Effector memory CD4-positive, alpha-beta T cell (primary cell): Measurements from ENCODE around the gene E4F1.
A peak's percentile ranks its signal among the peaks of the same experiment; 100 is the strongest.

Experiments used
- DNase-seq, 3 donors: peaks; one replicate each; pipeline ENCODE4 v3.0.0-alpha.2; 2020
- H3K27ac ChIP-seq: 2 replicates; pipeline ENCODE4 v1.7.0; 2013; ENCODE audit warnings: mild to moderate bottlenecking, low read length, moderate library complexity; ENCODE audit not compliant: insufficient read depth, poor library complexity, severe bottlenecking
- H3K27me3 ChIP-seq: replicated peaks from 2 replicates; pipeline ENCODE4 v1.7.0; 2013; ENCODE audit warnings: mild to moderate bottlenecking, low read length; ENCODE audit not compliant: insufficient read depth, control insufficient read depth, poor library complexity, severe bottlenecking
- H3K36me3 ChIP-seq: 2 replicates; pipeline ENCODE4 v1.7.0; 2013; ENCODE audit warnings: mild to moderate bottlenecking, low read length, moderate library complexity; ENCODE audit not compliant: control insufficient read depth, insufficient read depth
- H3K4me1 ChIP-seq: 2 replicates; pipeline ENCODE4 v1.7.0; 2013; ENCODE audit warnings: low read length, mild to moderate bottlenecking; ENCODE audit not compliant: control insufficient read depth, insufficient read depth, poor library complexity, severe bottlenecking
- H3K4me3 ChIP-seq: 2 replicates; pipeline ENCODE4 v1.7.0; 2013; ENCODE audit warnings: low read length, low read depth, mild to moderate bottlenecking; ENCODE audit not compliant: insufficient read depth, poor library complexity, severe bottlenecking
- H3K9me3 ChIP-seq: 2 replicates; pipeline ENCODE4 v1.7.0; 2013; ENCODE audit warnings: mild to moderate bottlenecking, low read length, moderate library complexity; ENCODE audit not compliant: control insufficient read depth

The E4F1 gene

GRCh38 chr16:2188395-2188794 lies 35.0 kb upstream of the E4F1 start:
- no peak overlapping the region for H3K27ac ChIP-seq
- no peak overlapping the region for H3K4me3 ChIP-seq
- no peaks in the 10 kb centered on the region for H3K27me3 ChIP-seq
- H3K36me3 ChIP-seq: no peaks in the 10 kb centered on the region
- H3K9me3 ChIP-seq: no peaks in the 10 kb centered on the region
- no peak for DNase-seq
- H3K4me1 ChIP-seq: no peaks in the 10 kb centered on the region

GRCh38 chr16:2189252-2189893 lies 34.0 kb upstream of the E4F1 start:
- Histone ChIP-seq H3K27ac (no peak overlapping the region), H3K36me3 (no peaks in the 10 kb centered on the region), H3K9me3 (no peaks in the 10 kb centered on the region), H3K4me3 (no peak overlapping the region), H3K27me3 (no peaks in the 10 kb centered on the region), H3K4me1 (no peaks in the 10 kb centered on the region)
- no peak for DNase-seq

GRCh38 chr16:2190002-2190658 lies 33.3 kb upstream of the E4F1 start:
- no peak overlapping the region for H3K4me3 ChIP-seq
- no peaks in the 10 kb centered on the region for H3K9me3 ChIP-seq
- DNase-seq: no peak
- peaks cover 3% of the 10 kb centered on the region for H3K4me1 ChIP-seq
- peaks cover 6% of the 10 kb centered on the region for H3K27me3 ChIP-seq
- H3K27ac ChIP-seq: no peak overlapping the region
- H3K36me3 ChIP-seq: no peaks in the 10 kb centered on the region

DNA sequence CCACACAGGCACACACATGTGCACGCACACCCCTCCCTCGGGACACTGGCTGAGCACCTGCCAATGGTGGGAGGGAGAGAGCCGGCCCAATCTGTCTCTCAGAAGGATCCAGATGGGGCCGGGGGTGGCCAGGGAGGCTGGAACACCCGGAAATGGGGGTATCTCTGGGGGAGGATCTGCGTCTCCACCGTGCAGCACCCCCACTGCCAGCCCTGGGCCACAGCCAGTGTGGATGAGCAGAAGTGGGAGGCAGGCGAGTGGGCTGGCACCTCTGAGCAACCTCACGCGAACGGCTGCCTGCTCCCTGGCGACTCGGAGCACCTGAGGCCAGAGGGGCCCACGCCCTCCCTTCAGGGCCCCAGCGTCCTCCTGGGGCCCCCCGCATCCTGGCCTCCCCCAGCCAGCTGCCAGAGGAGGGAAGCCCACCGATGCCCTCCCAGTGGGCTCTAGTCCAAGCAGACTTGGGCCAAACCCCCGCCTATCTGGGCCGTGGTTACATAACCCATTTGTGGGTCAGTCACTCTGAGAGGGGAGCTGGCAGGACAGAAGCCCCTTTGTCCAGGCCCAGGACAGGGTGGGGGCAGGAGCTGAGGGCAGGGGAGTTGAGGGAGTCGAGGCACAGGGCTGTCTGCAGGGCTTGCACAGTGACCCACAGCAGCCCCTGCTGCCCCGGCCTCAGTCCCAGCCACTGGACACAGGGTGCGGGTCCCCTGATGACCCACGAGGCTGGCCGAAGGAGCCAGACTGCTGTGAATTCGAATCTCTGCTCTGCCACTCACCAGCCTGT lies 32.5 kb upstream of the E4F1 start:
- no peak overlapping the region for H3K27ac ChIP-seq
- no peak for DNase-seq
- H3K9me3 ChIP-seq: no peaks in the 10 kb centered on the region
- H3K4me1 ChIP-seq: peaks cover 10% of the 10 kb centered on the region
- no peak overlapping the region for H3K4me3 ChIP-seq
- peaks cover 14% of the 10 kb centered on the region for H3K27me3 ChIP-seq
- no peaks in the 10 kb centered on the region for H3K36me3 ChIP-seq

GRCh38 chr16:2191446-2191706 lies 32.0 kb upstream of the E4F1 start:
- no peaks in the 10 kb centered on the region for H3K9me3 ChIP-seq
- H3K4me3 ChIP-seq: no peak overlapping the region
- peaks cover 10% of the 10 kb centered on the region for H3K4me1 ChIP-seq
- DNase-seq: no peak
- H3K27me3 ChIP-seq: peaks cover 16% of the 10 kb centered on the region
- H3K27ac ChIP-seq: no peak overlapping the region
- no peaks in the 10 kb centered on the region for H3K36me3 ChIP-seq

- Histone ChIP-seq H3K4me1 (peaks cover 15% of the 10 kb centered on the region), H3K27me3 (peaks cover 32% of the 10 kb centered on the region)
- DNase-seq: no peak
These were observed 29.1 kb upstream of the E4F1 start for GRCh38 chr16:2194166-2194834.

GRCh38 chr16:2194852-2195321 lies 28.5 kb upstream of the E4F1 start:
- DNase-seq: peak in 2 of 3 donors; percentile 29 to 34
- Histone ChIP-seq H3K36me3 (no peaks in the 10 kb centered on the region), H3K9me3 (no peaks in the 10 kb centered on the region), H3K4me3 (no peak overlapping the region), H3K27me3 (peaks cover 32% of the 10 kb centered on the region), H3K4me1 (peaks cover 15% of the 10 kb centered on the region), H3K27ac (no peak overlapping the region)

More at GRCh38 chr16:2194166-2194834, 29.1 kb upstream of the E4F1 start:
- Histone ChIP-seq H3K9me3 (no peaks in the 10 kb centered on the region), H3K4me3 (no peak overlapping the region), H3K36me3 (no peaks in the 10 kb centered on the region), H3K27ac (no peak overlapping the region)

GRCh38 chr16:2195322-2196161 lies 27.8 kb upstream of the E4F1 start:
- Histone ChIP-seq H3K27ac (no peak overlapping the region), H3K4me3 (peak overlapping the region; percentile 37)

GRCh38 chr16:2196162-2196980 lies 27.0 kb upstream of the E4F1 start, which contains the start of gene CASKIN1:
Gene CASKIN1 (minus strand): TSS chr16:2196605. CDS start chr16:2196432, 173 bp downstream.
- peak within 1 kb of the TSS; percentile 37 for H3K4me3 ChIP-seq

More at GRCh38 chr16:2195322-2196161, 27.8 kb upstream of the E4F1 start:
- Histone ChIP-seq H3K9me3 (no peaks in the 10 kb centered on the region), H3K27me3 (peaks cover 32% of the 10 kb centered on the region), H3K4me1 (peaks cover 15% of the 10 kb centered on the region), H3K36me3 (no peaks in the 10 kb centered on the region)
- DNase-seq: no peak

More at GRCh38 chr16:2196162-2196980, 27.0 kb upstream of the E4F1 start, which contains the start of gene CASKIN1:
- Histone ChIP-seq H3K27ac (no peak within 1 kb of the TSS), H3K36me3 (no peaks in the 10 kb centered on the region), H3K27me3 (peaks cover 32% of the 10 kb centered on the region), H3K4me1 (peaks cover 15% of the 10 kb centered on the region), H3K9me3 (no peaks in the 10 kb centered on the region)
- no peak for DNase-seq
